ENCODE data around the gene CPO.
A peak's percentile ranks its signal among the peaks of the same experiment; 100 is the strongest.
"Not testable (repeated sequence)": the region's sequence is repeated elsewhere in the genome, so short reads cannot be mapped to it uniquely, and the experiment has no call there.

CPO gene, protein sequence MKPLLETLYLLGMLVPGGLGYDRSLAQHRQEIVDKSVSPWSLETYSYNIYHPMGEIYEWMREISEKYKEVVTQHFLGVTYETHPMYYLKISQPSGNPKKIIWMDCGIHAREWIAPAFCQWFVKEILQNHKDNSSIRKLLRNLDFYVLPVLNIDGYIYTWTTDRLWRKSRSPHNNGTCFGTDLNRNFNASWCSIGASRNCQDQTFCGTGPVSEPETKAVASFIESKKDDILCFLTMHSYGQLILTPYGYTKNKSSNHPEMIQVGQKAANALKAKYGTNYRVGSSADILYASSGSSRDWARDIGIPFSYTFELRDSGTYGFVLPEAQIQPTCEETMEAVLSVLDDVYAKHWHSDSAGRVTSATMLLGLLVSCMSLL

DNA sequence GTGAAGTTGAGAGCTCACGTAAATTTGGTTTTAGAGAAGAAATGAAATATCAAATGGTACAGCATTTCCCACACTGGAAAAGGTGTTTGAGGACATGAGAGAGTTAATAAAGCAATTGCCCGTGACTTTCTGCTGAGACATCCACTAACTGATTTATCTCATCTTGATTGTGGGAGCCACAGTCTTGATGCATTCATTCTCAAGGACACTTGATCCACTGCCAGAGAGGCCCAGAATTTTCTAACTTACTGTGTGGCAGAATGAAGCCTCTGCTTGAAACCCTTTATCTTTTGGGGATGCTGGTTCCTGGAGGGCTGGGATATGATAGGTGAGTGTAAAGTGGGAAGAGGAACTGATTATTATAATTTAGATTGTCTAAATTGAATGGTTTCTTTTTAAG is at the start of gene CPO:
CPO (plus strand) TSS at position 179 of the 400 bp plus-strand sequence; CDS start at position 261, 82 bp downstream.
- DNase-seq = no peak

DNA sequence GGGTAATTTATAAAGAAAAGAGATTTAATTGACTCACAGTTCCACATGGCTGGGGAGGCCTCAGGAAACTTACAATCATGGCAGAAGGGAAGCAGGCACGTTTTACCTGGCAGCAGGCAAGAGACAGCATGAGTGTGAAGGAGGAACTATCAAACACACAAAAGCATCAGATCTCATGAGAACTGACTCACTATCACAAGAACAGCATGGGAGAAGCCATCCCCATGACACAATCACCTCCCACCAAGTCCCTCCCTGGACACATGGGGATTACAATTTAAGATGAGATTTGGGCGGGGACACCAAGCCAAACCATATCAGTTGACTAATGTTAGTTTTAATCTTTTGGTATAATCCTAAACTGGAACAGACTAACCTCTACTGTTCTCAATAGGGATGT is 49.1 kb upstream of the CPO start:
- no peak for DNase-seq

DNA sequence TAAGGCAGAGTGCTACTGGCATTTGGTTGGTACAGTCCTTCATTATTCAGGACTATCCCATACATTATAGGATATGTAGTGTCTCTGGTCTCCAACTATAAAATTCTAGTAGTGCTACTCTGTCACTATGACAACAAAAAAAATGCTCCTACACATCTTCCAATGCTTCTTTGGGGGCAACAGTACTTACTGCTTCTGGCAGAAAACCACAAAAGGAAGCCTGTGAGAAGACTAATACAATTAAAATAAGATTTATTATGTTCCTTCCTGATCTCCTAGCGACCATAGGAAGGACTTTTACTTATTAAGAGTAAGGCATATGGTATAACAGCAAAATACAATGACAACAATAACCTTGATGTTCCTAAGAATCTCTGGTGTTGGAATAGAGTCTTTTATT is 48.4 kb upstream of the CPO start:
- no peak for DNase-seq

DNA sequence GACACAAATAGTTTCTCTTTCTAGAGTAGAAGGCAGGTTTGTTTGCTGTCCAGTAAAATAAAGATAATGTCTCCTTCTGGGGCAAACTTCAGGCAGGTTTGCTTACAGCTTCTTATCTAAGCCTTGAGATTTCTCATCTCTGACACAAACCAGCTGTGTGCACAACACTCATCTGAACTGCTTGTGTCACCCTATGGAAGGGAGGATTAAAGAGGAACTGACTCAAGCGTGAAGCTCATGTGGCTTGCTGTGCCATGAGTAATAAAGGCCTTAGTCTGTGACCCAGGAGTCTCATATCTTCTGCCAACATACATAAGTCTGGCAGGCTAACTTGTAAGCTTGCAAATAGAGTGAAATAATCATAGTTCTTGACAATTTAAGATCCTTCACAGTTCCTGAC is 24.2 kb upstream of the CPO start:
- DNase-seq = no peak

DNA sequence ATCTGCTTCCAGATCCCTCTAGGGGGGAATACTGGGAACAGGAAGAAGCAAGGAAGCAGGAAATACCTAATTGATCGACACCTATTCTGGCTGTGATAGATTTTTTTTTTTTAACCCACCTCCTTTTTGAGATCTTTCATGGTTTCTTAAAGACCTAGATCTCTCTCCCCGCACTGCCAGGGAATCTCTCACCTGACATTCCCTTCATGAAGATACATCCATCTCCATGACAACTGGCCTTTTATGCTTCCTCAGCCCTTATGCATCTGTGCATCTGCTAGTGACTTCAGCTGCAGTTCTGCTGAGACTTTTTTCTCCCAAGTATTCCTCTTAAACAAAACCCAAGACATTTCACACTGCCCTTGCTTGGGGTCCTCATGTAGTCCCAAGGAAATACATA is 21.1 kb upstream of the CPO start:
- DNase-seq = no peak

DNA sequence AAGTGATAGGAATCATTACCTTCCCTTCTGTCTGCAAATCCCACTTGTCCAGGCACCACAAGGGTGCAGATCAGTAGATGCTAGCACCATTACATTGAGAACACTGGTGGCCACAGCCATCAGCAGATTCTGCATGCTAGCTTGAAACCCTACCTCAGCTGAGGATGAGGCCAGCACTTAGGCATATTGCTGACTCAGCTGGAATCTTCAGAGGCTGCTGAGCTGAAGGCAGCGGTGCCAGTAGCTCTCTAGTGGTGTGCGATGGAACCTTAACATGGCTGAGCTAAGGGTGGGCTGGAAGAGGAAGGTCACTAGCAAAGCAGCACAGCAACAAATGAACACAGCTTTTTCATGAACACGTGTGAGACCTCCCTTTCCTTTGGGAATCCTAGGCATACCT is 19.0 kb upstream of the CPO start:
- DNase-seq = no peak

DNA sequence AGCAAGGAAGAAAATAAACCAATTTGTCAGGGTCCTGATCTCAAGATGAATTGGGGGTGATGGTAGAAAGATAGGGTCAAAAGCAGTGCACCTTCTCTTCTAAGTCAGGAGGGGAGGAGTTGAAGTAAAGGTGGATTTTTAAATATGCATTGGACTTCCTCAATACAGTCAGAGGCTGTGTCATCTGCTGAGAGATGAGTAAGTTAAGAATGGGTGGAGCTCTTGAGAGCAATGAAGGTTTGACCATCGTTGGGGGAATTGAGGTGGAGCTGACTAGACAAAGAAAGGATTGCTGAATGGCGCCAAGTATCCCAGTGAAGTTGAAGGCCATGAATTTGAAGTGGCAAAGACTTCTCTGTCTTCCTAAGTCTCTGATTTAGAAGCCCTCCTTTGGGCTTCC is 18.4 kb upstream of the CPO start:
- DNase-seq = no peak

DNA sequence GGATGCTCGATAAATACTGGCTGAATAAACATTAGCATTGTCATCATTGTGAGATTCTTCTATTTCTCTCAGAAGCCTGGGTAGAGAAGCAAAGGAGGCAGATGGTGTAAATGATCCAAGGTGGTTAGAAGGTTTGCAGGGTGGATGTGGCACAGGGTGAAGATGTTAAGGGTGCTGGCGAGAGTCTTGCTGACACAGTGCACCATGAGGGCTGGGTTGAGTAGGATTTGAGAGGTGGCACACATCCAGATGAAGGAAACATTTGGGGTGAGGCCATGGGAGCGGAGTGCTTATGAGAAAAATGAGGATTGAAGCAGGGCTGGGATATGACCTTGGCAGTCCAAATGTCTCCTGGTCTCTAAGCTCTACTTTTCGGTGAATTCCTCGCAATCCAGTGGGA is 17.8 kb upstream of the CPO start:
- no peak for DNase-seq

DNA sequence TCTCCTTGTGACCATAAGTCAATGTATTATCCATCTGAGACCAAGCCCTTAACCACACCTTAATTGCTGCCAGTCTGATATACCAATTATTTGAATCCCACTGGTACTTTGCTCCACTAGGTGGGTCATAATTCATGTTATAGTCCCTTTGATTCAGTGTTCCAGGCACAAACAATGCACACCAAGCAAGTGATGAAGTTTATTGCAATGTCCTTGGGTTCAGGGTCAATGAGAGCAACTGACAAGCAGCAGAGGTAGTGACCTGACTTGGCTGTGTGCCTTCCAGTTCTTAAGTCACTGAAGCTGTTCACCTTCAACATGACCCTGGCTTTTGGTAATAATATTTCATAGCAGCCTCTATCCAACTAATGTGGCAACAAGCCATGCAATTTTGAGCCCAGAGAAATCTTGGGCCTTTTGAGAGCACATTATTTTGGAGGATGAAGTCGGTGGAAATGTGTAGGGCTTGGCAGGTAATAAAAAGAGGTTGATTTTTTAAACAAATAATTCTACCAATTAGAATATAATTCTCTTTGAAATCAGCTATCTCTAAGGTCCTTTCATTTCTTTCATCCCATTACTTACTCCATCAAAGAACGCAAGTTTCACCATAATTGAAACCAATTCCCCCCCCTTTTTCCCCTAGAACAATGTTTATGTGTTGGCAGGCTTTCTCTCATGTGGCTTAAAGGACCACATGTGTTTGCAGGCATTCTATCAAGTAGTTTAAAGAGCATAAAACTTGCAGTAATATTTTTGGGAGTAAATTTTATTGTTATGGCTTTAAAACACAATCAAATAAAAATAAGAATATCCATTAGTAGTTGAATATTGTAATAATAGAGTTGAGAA is 3.1 kb upstream of the CPO start:
- DNase-seq = no peak

DNA sequence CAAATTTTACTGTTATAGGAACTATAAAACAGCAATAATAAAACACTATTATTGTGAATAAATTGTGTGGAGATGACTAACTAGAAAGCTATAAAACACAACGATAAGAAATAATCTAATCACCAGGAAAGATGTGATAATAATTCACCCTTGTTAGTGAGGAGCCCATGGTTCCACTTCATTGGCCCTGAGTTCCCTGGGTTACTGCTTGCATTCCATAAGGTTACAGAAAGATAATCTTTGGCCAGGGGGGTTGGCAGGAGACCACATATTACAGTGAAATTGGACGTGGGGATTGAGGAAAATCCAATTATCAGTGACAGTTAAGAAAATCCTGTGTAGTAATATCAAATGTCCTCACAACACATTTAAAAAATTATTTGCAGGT is 2.5 kb upstream of the CPO start:
- DNase-seq = peak in 1 of 2 experiments; percentile 4

DNA sequence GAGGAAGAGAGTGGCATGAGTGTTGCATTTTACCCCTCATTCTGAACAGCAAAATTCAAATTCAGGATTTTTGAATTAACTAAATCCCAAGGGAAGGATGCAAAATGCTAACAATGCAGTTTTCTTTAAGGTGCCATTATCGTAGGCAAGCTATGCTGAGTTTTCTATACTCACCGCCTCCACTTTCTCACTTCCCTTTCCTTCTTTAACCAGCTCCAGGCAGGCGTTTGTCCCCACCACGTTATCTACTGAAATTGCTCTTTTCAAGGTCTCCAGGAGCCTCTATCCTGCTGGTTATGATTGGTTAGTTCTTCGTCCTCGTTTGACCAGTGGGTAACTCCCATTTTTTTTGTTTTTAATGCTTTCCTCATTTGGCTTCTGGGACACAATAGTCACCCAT is 1.8 kb upstream of the CPO start:
- DNase-seq = no peak

DNA sequence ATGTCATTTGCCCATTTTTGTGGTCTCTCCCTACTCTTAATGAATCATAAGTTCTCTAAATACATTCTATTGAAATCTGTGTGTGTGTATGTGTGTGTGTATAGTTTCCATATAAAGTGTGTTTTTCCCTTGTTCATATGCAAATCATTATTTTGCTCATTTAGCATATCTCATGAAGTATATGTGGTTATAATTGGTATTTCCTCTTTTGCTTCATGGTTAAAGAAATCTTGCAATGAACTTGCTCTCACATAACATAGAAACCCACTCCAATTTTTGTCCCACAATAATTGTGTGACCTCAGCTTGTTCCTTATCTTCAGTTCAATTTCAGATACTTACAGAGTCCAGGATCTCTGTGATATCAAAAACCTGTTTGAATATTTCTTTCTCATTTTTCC is 1.2 kb downstream of the CPO start:
- DNase-seq = no peak

DNA sequence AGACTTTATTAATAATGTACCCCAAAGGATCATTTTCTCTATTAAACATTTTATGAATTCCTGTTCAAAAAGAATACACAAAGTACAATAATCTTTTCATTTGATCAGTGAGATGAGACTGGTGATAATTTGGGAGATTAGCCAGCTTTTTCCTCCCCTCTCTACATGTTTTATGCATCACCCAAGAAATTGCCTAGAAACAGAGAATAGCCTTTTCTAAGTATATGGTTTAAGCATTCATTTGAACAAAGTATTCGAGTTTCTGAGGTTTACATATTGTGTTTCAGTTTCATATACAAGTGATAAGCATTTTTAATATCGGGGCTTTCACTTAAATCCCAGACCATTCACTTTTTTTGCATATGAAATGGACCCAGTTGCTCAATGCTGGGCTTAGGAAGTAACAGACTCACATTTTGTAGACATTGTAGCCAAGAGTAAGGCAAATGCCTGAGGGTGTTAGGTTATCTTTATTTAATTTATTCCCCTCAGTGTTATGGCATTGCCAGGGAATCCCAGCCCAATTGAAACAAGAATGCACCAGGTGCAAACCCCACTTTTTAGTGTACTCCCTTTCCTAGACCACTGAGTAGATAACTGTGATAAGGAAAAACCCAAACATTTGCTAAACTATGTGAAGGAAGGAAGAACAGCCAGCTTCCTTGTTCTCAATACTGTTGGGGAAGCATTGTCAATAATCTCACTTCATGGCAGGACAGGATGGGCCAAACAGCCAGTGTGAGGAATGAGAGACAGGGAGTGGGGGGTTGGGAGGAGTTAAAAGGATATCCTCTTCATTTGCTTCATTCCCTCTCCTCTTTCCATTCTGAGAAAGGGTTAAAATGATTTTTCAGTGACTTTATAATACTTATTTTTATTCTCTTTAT is 3.5 kb downstream of the CPO start:
- no peak for DNase-seq

DNA sequence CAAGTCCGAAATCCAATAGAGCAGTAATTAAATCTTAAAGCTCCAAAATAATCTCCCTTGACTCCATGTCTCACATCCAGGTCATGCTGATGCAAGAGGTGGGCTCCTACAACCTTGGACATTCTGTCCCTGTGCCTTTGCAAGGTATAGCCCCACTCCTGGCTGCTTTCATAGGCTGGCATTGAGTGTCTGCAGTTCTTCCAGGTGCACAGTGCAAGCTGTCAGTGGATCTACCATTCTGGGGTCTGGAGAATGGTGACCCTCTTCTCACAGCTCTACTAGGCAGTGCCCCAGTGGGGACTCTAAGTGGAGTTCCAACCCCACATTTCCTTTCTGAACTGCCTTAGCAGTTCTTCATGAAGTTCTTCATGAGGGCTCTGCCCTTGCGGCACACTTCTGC is 14.1 kb downstream of the CPO start:
- DNase-seq = not testable (repeated sequence)

DNA sequence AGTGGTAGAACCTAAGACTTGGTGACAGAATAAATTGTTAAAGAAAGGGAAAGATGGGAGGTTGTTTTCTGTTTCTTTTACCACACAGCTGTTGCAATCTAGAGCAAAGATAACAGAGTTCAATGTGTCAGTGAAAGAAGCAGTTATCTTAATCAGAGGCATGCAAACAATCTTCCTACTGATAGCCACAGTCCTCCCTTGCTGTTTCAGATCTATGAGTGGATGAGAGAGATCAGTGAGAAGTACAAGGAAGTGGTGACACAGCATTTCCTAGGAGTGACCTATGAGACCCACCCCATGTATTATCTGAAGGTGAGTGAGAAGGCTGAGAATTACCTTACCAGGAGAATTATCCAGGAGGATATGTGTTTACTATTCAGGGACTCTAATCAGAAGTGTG is 15.9 kb downstream of the CPO start:
- no peak for DNase-seq

DNA sequence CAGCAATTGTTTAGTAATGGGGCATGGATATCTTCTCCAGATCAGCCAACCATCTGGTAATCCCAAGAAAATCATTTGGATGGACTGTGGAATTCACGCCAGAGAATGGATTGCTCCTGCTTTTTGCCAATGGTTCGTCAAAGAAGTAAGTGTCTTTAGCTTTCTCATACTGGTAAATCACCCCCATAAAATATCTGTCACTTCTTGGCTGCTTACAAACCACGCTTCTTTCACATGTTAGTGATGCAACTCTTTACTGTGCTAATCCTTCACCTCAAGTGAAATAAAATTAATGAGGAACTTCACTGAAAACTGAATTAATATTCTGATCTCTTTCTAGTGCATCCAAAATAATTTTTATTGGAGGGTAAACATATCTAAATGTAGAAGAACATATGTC is 18.9 kb downstream of the CPO start:
- no peak for DNase-seq

DNA sequence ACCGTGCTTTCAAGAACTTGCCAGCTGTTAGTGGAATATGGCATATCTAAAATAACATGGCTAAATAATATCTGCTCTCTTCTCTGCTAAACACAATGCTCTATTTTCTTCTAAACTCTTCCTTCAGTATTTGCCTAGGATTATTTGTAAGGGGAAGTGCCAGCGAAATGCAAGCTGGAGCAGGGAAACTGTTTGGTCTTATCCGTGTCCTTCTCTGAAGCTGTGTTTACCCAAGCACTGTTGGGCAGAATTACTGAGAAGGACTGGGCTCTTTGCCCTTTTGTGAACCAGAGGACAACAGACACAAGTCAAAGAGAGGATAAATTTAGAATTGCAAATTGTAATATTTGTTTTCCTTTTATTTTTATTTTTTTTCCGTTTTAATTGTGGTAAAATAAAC is 23.6 kb downstream of the CPO start:
- peak in 1 of 2 experiments; percentile 5 for DNase-seq

DNA sequence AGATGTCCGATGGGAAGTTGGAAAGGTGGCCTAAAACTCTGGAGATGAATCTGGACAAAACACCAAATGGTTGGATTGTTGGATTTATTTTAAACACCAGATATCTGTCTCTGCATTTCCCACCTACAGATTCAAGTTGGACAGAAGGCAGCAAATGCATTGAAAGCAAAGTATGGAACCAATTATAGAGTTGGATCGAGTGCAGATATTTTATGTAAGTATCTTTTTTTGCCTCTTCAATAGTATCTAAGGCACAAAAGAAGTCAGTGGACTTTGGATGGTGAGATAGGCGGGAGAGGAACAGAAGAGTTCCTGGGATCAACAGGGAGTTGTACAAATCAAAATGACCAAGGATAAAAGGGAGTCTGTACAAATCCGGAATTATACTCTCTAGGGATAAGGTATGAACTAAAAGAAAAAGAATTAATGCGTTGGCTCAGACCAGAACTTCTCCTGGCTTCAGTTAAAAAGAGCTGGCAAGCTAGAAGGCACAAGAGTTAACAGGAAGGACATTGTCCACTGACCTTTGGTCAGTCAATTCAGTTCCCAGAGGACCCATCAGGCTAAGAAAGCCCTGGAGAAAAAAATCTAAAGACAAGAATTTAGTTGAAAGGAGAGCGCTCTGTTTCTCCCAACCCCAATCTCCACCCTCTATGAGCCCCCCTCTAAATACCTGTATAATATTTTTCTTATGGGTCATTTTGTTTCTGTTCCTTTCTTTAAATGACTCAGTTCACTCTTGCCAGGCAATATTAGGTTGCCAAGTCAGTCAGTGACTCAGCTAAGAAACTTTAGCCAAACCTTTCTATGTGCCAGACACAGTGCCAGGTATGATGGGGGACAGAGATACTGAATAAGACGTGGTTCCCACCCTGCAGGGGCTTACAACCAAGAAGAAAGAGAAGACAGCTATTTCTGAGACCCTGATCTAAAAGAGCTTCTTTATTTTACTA is 29.1 kb downstream of the CPO start:
- no peak for DNase-seq

DNA sequence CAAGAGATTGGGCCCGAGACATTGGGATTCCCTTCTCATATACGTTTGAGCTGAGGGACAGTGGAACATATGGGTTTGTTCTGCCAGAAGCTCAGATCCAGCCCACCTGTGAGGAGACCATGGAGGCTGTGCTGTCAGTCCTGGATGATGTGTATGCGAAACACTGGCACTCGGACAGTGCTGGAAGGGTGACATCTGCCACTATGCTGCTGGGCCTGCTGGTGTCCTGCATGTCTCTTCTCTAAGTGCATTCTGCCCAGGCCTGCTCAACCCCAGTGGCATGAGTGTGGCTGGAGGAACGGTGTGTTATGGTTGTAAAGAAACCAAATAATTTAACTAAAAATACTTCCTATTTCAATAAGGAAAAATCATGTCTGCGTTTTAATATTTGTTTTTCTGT is 29.9 kb downstream of the CPO start:
- DNase-seq = no peak

DNA sequence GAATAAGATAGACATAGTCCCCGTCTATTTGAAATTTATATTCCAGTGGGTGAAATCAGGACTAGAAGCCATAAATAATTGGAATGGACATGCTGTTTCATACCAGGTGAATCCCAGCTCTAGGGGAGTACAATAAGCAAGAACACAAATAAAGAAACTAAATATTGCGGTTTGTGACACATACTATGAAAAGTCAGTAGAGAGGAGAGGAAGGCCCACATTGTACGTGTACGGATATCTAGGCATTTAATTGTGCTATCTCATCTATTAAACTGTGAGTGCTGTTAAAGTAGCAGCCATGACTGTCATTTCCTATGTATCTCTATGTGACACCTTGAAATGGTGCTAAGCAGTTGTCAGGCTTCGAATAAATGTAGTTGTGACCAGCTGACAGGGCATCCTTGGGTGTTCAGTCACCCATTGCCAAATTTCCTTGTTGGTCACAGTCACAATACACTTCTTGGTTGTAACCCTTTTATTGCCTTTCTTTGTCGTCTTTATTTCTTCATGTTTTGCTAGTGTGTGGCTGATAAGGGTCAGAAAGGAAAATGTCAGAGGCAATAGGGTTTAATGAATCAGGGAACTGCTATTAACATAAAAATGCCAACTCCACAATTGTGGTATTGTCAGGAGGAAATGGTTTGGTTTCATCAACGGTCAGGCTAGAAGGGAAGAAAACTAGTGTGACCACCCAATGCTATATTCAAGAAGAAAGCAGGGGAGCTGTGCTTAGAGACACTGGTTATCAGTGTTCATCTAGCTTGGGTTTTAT is 31.5 kb downstream of the CPO start:
- no peak for DNase-seq

DNA sequence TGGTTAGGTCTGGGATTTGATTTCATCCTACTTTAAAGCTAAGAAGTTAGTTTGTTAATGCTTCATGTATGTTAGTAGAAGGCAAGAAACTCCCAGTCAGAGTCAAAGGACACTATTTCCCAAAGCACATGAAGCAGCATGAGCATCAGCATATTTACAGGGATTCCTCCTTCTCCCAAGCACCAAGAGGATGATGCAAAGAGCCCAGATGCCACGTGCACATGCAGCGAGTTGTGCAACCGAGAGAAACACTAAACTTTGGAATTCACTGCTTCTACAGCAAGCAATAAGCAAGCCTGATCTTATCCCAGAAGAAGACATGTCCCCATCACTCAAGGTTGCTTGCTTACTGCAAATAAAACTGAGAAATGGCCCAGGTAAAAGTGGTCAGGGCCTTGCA is 32.5 kb downstream of the CPO start:
- no peak for DNase-seq
